ENCODE measurements around the gene GTF3C1. TPM values are rescaled to one million over a fixed set of nuclear protein-coding genes. Genes with fewer than 3 reads are reported as not detected.

The GTF3C1 gene
- total RNA-seq, 1 donor, result 59.0 TPM

GRCh38 chr16:27483088-27483437, 66.7 kb downstream of the GTF3C1 start:
- H4K20me1 ChIP-seq (ENCODE audit: insufficient read depth, low read length), result no peaks in the 10 kb centered on the region
- no peak overlapping the region for H3K4me3 ChIP-seq (ENCODE audit: insufficient read depth, low read length)
- peak; percentile 52 for DNase-seq (ENCODE audit: insufficient read length, low spot score, missing footprints)
- H3K27ac ChIP-seq (ENCODE audit: low read depth, low read length), result no peak overlapping the region
- no peaks in the 10 kb centered on the region for H3K4me1 ChIP-seq (ENCODE audit: insufficient read depth, low read length)
- H3K79me2 ChIP-seq (ENCODE audit: insufficient read depth, low read length), result no peaks in the 10 kb centered on the region
- TF ChIP-seq CTCF (IDR thresholded peaks at IDR 0.05; ENCODE audit: extremely low read depth, low read depth, low read length), result no peak
- no peak overlapping the region for H2AFZ ChIP-seq (ENCODE audit: low read length)
- no peaks in the 10 kb centered on the region for H3K9me3 ChIP-seq (ENCODE audit: low read depth, low read length)
- no peak overlapping the region for H3K4me2 ChIP-seq (ENCODE audit: insufficient read depth, low read length)
- peaks cover 95% of the 10 kb centered on the region for H3K36me3 ChIP-seq (ENCODE audit: insufficient read depth, low read length)
- no peaks in the 10 kb centered on the region for H3K27me3 ChIP-seq (ENCODE audit: insufficient read depth, low read length)

GRCh38 chr16:27482397-27483087, 67.2 kb downstream of the GTF3C1 start:
- TF ChIP-seq CTCF (IDR thresholded peaks at IDR 0.05; ENCODE audit: extremely low read depth, low read depth, low read length), result no peak
- Histone ChIP-seq H3K79me2 (ENCODE audit: insufficient read depth, low read length) (no peaks in the 10 kb centered on the region), H3K27me3 (ENCODE audit: insufficient read depth, low read length) (no peaks in the 10 kb centered on the region), H3K4me1 (ENCODE audit: insufficient read depth, low read length) (no peaks in the 10 kb centered on the region), H3K4me3 (ENCODE audit: insufficient read depth, low read length) (no peak overlapping the region), H4K20me1 (ENCODE audit: insufficient read depth, low read length) (no peaks in the 10 kb centered on the region), H3K9me3 (ENCODE audit: low read depth, low read length) (no peaks in the 10 kb centered on the region), H2AFZ (ENCODE audit: low read length) (no peak overlapping the region), H3K36me3 (ENCODE audit: insufficient read depth, low read length) (peaks cover 95% of the 10 kb centered on the region), H3K27ac (ENCODE audit: low read depth, low read length) (no peak overlapping the region), H3K4me2 (ENCODE audit: insufficient read depth, low read length) (no peak overlapping the region)
- DNase-seq (ENCODE audit: insufficient read length, low spot score, missing footprints), result peak; percentile 3

- H3K79me2 ChIP-seq (ENCODE audit: insufficient read depth, low read length), result no peaks in the 10 kb centered on the region
- H3K4me2 ChIP-seq (ENCODE audit: insufficient read depth, low read length), result no peak overlapping the region
- no peak overlapping the region for H3K4me3 ChIP-seq (ENCODE audit: insufficient read depth, low read length)
- no peaks in the 10 kb centered on the region for H3K9me3 ChIP-seq (ENCODE audit: low read depth, low read length)
- H3K36me3 ChIP-seq (ENCODE audit: insufficient read depth, low read length), result peaks cover 96% of the 10 kb centered on the region
- H3K4me1 ChIP-seq (ENCODE audit: insufficient read depth, low read length), result peaks cover 7% of the 10 kb centered on the region
- H3K27ac ChIP-seq (ENCODE audit: low read depth, low read length), result no peak overlapping the region
- no peaks in the 10 kb centered on the region for H3K27me3 ChIP-seq (ENCODE audit: insufficient read depth, low read length)
- H4K20me1 ChIP-seq (ENCODE audit: insufficient read depth, low read length), result no peaks in the 10 kb centered on the region
- no peak overlapping the region for H2AFZ ChIP-seq (ENCODE audit: low read length)
- DNase-seq (ENCODE audit: insufficient read length, low spot score, missing footprints), result peak; percentile 53
- no peak for TF ChIP-seq CTCF (IDR thresholded peaks at IDR 0.05; ENCODE audit: extremely low read depth, low read depth, low read length)
These were observed 68.3 kb downstream of the GTF3C1 start for GRCh38 chr16:27481282-27481934.

- H3K4me2 ChIP-seq (ENCODE audit: insufficient read depth, low read length), result no peak overlapping the region
- H3K27ac ChIP-seq (ENCODE audit: low read depth, low read length), result no peak overlapping the region
- peak; percentile 50 for DNase-seq (ENCODE audit: insufficient read length, low spot score, missing footprints)
- H3K9me3 ChIP-seq (ENCODE audit: low read depth, low read length), result no peaks in the 10 kb centered on the region
- H3K27me3 ChIP-seq (ENCODE audit: insufficient read depth, low read length), result no peaks in the 10 kb centered on the region
- H3K4me3 ChIP-seq (ENCODE audit: insufficient read depth, low read length), result no peak overlapping the region
- H3K79me2 ChIP-seq (ENCODE audit: insufficient read depth, low read length), result no peaks in the 10 kb centered on the region
- peaks cover 94% of the 10 kb centered on the region for H3K36me3 ChIP-seq (ENCODE audit: insufficient read depth, low read length)
- no peaks in the 10 kb centered on the region for H4K20me1 ChIP-seq (ENCODE audit: insufficient read depth, low read length)
- no peak overlapping the region for H2AFZ ChIP-seq (ENCODE audit: low read length)
- no peak for TF ChIP-seq CTCF (IDR thresholded peaks at IDR 0.05; ENCODE audit: extremely low read depth, low read depth, low read length)
- peaks cover 13% of the 10 kb centered on the region for H3K4me1 ChIP-seq (ENCODE audit: insufficient read depth, low read length)
These were observed 69.0 kb downstream of the GTF3C1 start for GRCh38 chr16:27480761-27481160.

All from osteoblast (primary cell).